ENCODE measurements around the gene IFI44L. TPM values are rescaled to one million over a fixed set of nuclear protein-coding genes. Genes with fewer than 3 reads are reported as not detected.

The IFI44L gene
- total and polyA plus RNA-seq, 2 experiments from 2014 or later, result 1.2 TPM; not detected in 1

- H3K27me3 ChIP-seq, result no peaks in the 10 kb centered on the region
- DNase-seq (ENCODE audit: low read depth in 1 of 2, low spot score in 1 of 2), result no peak
- TF ChIP-seq CTCF (IDR thresholded peaks at IDR 0.05; ENCODE audit: low read depth, low read length), result no peak
- H3K4me3 ChIP-seq, result no peak overlapping the region
- H3K9me3 ChIP-seq (ENCODE audit: low read depth), result no peaks in the 10 kb centered on the region
- H3K4me1 ChIP-seq (ENCODE audit: low read depth), result no peaks in the 10 kb centered on the region
- no peaks in the 10 kb centered on the region for H3K36me3 ChIP-seq
- no peak overlapping the region for H3K27ac ChIP-seq
Observed at GRCh38 chr1:78664763-78665162, 44.5 kb downstream of the IFI44L start.

GRCh38 chr1:78665809-78666208 lies 45.6 kb downstream of the IFI44L start:
- Histone ChIP-seq H3K4me1 (ENCODE audit: low read depth) (no peaks in the 10 kb centered on the region), H3K9me3 (ENCODE audit: low read depth) (no peaks in the 10 kb centered on the region), H3K4me3 (no peak overlapping the region), H3K36me3 (no peaks in the 10 kb centered on the region), H3K27ac (no peak overlapping the region), H3K27me3 (no peaks in the 10 kb centered on the region)
- no peak for TF ChIP-seq CTCF (IDR thresholded peaks at IDR 0.05; ENCODE audit: low read depth, low read length)
- no peak for DNase-seq (ENCODE audit: low read depth in 1 of 2, low spot score in 1 of 2)

- H3K9me3 ChIP-seq (ENCODE audit: low read depth), result no peaks in the 10 kb centered on the region
- H3K4me1 ChIP-seq (ENCODE audit: low read depth), result no peaks in the 10 kb centered on the region
- no peak overlapping the region for H3K27ac ChIP-seq
- no peak for DNase-seq (ENCODE audit: low read depth in 1 of 2, low spot score in 1 of 2)
- no peak for TF ChIP-seq CTCF (IDR thresholded peaks at IDR 0.05; ENCODE audit: low read depth, low read length)
- H3K36me3 ChIP-seq, result no peaks in the 10 kb centered on the region
- H3K4me3 ChIP-seq, result no peak overlapping the region
- no peaks in the 10 kb centered on the region for H3K27me3 ChIP-seq
Observed at GRCh38 chr1:78667939-78668338, 47.7 kb downstream of the IFI44L start.

GRCh38 chr1:78668427-78668826 lies 48.2 kb downstream of the IFI44L start:
- Histone ChIP-seq H3K9me3 (ENCODE audit: low read depth) (no peaks in the 10 kb centered on the region), H3K27me3 (no peaks in the 10 kb centered on the region), H3K4me1 (ENCODE audit: low read depth) (no peaks in the 10 kb centered on the region), H3K36me3 (no peaks in the 10 kb centered on the region), H3K4me3 (no peak overlapping the region), H3K27ac (no peak overlapping the region)
- no peak for TF ChIP-seq CTCF (IDR thresholded peaks at IDR 0.05; ENCODE audit: low read depth, low read length)
- DNase-seq (ENCODE audit: low read depth in 1 of 2, low spot score in 1 of 2), result no peak

- no peak overlapping the region for H3K4me3 ChIP-seq
- no peak for DNase-seq (ENCODE audit: low read depth in 1 of 2, low spot score in 1 of 2)
- no peaks in the 10 kb centered on the region for H3K9me3 ChIP-seq (ENCODE audit: low read depth)
- TF ChIP-seq CTCF (IDR thresholded peaks at IDR 0.05; ENCODE audit: low read depth, low read length), result no peak
- H3K27me3 ChIP-seq, result no peaks in the 10 kb centered on the region
- no peaks in the 10 kb centered on the region for H3K36me3 ChIP-seq
- no peak overlapping the region for H3K27ac ChIP-seq
- H3K4me1 ChIP-seq (ENCODE audit: low read depth), result no peaks in the 10 kb centered on the region
Observed at GRCh38 chr1:78672428-78672827, 52.2 kb downstream of the IFI44L start.

GRCh38 chr1:78673120-78673519 lies 52.9 kb downstream of the IFI44L start:
- Histone ChIP-seq H3K4me1 (ENCODE audit: low read depth) (no peaks in the 10 kb centered on the region), H3K4me3 (no peak overlapping the region), H3K27me3 (no peaks in the 10 kb centered on the region), H3K27ac (no peak overlapping the region), H3K9me3 (ENCODE audit: low read depth) (no peaks in the 10 kb centered on the region), H3K36me3 (no peaks in the 10 kb centered on the region)
- peak in 1 of 2 donors; percentile 36 for DNase-seq (ENCODE audit: low read depth in 1 of 2, low spot score in 1 of 2)
- TF ChIP-seq CTCF (IDR thresholded peaks at IDR 0.05; ENCODE audit: low read depth, low read length), result no peak
